Stimulated activated CD4-positive, alpha-beta T cell treated with anti-CD3 and anti-CD28 coated beads, Interleukin-4, amount 100 ng/mL, for 1 hour (primary cell): ENCODE data around the gene PCDHA6.
"Not testable (repeated sequence)": the region's sequence is repeated elsewhere in the genome, so short reads cannot be mapped to it uniquely, and the experiment has no call there.

Source experiments
- DNase-seq: peaks from one replicate; pipeline ENCODE4 v3.0.0-alpha.2; 2020

Gene PCDHA6

GRCh38 chr5:140822969-140823368 lies 4.8 kb upstream of the PCDHA6 start:
- DNase-seq: not testable (repeated sequence)

GRCh38 chr5:140823475-140823874 lies 4.3 kb upstream of the PCDHA6 start:
- no peak for DNase-seq

- DNase-seq: no peak
Observed at GRCh38 chr5:140828362-140828737, 590 bp downstream of the PCDHA6 start.

DNA sequence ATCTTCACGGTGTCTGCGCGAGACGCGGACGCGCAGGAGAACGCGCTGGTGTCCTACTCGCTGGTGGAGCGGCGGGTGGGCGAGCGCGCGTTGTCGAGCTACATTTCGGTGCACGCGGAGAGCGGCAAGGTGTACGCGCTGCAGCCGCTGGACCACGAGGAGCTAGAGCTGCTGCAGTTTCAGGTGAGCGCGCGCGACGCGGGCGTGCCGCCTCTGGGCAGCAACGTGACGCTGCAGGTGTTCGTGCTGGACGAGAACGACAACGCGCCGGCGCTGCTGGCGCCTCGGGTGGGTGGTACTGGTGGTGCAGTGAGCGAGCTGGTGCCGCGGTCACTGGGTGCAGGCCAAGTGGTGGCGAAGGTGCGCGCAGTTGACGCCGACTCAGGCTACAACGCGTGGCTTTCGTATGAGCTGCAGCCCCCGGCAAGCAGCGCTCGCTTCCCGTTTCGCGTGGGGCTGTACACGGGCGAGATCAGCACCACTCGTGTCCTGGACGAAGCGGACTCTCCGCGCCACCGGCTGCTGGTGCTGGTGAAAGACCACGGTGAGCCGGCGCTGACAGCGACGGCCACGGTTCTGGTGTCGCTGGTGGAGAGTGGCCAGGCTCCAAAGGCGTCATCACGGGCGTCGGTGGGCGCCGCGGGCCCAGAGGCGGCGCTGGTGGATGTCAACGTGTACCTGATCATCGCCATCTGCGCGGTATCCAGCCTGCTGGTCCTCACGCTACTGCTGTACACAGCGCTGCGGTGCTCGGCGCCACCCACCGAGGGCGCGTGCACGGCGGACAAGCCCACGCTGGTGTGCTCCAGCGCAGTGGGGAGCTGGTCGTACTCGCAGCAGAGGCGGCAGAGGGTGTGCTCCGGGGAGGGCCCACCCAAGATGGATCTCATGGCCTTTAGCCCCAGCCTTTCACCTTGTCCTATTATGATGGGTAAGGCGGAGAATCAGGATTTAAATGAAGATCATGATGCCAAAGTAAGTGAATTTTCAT lies 2.0 kb downstream of the PCDHA6 start:
- DNase-seq: not testable (repeated sequence)

DNA sequence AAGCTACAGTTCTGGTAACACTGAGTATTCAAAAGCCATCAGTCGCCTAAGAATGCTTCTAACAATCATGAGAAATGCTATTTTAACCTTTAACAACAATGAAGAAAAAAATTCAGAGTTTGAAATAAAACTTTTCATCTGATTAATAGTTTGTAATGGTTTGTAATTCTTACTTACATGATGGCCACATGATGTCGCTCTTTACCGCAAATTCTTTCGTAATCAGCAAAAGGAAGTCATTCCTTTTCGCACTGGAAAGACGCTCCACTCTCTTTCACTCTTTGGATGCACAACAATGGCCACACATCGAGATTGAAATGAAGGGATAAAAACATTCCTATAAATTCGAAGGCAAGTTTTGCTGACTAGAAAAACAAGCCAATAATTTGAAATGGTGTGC lies 6.2 kb downstream of the PCDHA6 start, which contains the start of gene PCDHA7:
Gene PCDHA7, plus strand, starts transcription at position 277 of the 400 bp plus-strand sequence. Its CDS starts 115 bp downstream, at position 392.
- no peak for DNase-seq

DNA sequence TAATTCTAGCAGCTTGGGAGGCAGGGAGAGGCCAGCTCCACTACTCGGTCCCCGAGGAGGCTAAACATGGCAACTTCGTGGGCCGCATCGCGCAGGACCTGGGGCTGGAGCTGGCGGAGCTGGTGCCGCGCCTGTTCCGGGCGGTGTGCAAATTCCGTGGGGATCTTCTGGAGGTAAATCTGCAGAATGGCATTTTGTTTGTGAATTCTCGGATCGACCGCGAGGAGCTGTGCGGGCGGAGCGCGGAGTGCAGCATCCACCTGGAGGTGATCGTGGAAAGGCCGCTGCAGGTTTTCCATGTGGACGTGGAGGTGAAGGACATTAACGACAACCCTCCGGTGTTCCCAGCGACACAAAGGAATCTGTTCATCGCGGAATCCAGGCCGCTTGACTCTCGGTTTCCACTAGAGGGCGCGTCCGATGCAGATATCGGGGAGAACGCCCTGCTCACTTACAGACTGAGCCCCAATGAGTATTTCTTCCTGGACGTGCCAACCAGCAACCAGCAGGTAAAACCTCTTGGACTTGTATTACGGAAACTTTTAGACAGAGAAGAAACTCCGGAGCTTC lies 6.8 kb downstream of the PCDHA6 start:
- DNase-seq: not testable (repeated sequence)

DNA sequence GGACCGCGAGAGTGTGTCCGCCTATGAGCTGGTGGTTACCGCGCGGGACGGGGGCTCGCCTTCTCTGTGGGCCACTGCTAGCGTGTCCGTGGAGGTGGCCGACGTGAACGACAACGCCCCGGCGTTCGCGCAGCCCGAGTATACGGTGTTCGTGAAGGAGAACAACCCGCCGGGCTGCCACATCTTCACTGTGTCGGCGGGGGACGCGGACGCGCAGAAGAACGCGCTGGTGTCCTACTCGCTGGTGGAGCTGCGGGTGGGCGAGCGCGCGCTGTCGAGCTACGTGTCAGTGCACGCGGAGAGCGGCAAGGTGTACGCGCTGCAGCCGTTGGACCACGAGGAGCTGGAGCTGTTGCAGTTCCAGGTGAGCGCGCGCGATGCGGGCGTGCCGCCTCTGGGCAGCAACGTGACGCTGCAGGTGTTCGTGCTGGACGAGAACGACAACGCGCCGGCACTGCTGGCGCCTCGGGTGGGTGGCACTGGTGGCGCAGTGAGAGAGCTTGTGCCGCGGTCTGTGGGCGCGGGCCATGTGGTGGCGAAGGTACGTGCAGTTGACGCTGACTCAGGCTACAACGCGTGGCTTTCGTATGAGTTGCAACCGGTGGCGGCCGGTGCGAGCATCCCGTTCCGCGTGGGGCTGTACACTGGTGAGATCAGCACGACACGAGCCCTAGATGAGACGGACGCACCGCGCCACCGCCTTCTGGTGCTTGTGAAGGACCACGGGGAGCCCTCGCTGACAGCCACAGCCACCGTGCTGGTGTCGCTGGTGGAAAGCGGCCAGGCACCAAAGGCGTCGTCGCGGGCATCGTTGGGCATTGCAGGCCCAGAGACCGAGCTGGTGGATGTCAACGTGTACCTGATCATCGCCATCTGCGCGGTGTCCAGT lies 8.1 kb downstream of the PCDHA6 start:
- no peak for DNase-seq

- DNase-seq: no peak
Observed at GRCh38 chr5:140840978-140841962, 13.5 kb downstream of the PCDHA6 start, which contains the start of gene PCDHA8. PCDHA8 (plus strand) TSS chr5:140841187; CDS start chr5:140841322, 135 bp downstream.

DNA sequence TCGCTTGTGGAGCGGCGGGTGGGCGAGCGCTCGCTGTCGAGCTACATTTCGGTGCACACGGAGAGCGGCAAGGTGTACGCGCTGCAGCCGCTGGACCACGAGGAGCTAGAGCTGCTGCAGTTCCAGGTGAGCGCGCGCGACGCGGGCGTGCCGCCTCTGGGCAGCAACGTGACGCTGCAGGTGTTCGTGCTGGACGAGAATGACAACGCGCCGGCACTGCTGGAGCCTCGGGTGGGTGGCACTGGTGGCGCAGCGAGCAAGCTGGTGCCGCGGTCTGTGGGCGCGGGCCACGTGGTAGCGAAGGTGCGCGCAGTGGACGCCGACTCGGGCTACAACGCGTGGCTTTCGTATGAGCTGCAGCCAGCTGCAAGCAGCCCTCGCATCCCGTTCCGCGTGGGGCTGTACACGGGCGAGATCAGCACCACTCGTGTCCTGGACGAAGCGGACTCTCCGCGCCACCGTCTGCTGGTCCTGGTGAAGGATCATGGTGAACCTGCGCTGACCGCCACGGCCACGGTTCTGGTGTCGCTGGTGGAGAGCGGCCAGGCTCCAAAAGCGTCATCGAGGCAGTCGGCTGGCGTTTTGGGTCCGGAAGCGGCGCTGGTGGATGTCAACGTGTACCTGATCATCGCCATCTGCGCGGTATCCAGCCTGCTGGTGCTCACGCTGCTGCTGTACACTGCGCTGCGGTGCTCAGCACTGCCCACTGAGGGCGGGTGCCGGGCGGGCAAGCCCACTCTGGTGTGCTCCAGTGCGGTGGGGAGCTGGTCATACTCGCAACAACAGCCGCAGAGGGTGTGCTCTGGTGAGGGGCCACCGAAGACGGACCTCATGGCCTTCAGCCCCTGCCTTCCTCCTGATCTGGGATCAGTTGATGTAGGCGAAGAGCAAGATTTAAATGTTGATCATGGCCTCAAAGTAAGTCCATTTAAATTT lies 15.3 kb downstream of the PCDHA6 start:
- no peak for DNase-seq

DNA sequence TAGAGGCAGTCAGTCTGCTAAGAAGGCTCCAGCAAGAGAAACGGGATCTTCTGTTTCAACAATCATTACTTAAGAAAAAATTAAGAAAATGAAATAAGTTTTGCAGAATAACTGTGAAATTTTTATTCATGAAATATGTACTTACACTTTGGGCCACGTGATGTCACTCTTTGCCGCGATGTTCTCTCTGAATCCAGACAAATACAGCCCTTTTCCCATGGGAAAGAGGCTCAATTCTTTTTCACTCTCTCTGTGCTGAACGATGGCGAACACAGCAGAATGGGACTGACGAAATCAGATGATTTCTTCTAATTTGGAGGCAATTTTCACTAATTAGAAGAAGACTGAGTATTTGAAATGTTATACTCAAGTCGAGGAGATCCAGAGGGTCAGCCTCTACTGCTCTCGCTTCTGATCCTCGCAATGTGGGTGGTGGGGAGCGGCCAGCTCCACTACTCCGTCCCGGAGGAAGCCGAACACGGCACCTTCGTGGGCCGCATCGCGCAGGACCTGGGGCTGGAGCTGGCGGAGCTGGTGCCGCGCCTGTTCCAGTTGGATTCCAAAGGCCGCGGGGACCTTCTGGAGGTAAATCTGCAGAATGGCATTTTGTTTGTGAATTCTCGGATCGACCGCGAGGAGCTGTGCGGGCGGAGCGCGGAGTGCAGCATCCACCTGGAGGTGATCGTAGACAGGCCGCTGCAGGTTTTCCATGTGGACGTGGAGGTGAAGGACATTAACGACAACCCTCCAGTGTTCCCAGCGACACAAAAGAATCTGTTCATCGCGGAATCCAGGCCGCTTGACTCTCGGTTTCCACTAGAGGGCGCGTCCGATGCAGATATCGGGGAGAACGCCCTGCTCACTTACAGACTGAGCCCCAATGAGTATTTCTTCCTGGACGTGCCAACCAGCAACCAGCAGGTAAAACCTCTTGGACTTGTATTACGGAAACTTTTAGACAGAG lies 20.7 kb downstream of the PCDHA6 start, which contains the start of gene PCDHA9:
Gene PCDHA9, plus strand, starts transcription at position 244 of the 964 bp plus-strand sequence. Its CDS starts 114 bp downstream, at position 358.
- not testable (repeated sequence) for DNase-seq

DNA sequence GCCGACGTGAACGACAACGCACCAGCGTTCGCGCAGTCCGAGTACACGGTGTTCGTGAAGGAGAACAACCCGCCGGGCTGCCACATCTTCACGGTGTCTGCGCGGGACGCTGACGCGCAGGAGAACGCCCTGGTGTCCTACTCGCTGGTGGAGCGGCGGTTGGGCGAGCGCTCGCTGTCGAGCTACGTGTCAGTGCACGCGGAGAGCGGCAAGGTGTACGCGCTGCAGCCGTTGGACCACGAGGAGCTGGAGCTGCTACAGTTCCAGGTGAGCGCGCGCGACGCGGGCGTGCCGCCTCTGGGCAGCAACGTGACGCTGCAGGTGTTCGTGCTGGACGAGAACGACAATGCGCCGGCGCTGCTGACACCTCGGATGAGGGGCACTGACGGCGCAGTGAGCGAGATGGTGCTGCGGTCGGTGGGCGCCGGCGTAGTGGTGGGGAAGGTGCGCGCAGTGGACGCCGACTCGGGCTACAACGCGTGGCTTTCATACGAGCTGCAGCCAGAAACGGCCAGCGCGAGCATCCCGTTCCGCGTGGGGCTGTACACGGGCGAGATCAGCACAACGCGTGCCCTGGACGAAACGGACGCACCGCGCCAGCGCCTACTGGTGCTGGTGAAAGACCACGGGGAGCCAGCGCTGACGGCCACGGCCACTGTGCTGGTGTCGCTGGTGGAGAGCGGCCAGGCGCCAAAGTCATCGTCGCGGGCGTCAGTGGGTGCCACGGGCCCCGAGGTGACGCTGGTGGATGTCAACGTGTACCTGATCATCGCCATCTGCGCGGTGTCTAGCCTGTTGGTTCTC lies 22.3 kb downstream of the PCDHA6 start:
- DNase-seq: not testable (repeated sequence)

DNA sequence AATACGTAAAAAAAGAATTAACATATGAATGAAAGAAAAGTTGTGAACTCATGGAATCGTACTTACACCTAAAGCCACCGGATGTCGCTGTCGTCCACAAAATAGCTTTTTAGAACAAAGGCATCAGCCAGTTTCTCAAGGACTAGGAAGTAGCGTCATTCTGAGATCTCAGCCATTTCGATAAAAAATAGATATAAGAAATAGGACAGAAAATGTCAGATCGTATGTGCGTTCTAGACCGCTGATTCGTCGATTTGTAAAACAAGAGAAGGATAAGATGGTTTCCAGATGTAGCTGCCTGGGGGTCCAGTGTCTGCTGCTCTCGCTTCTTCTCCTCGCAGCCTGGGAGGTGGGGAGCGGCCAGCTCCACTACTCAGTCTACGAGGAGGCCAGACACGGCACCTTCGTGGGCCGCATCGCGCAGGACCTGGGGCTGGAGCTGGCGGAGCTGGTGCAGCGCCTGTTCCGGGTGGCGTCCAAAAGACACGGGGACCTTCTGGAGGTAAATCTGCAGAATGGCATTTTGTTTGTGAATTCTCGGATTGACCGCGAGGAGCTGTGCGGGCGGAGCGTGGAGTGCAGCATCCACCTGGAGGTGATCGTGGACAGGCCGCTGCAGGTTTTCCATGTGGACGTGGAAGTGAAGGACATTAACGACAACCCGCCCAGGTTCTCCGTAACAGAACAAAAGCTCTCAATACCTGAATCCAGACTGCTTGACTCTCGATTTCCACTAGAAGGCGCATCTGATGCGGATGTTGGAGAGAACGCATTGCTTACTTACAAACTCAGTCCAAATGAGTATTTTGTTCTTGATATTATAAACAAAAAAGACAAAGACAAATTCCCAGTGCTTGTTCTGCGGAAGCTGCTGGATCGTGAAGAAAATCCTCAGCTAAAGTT lies 28.3 kb downstream of the PCDHA6 start, which contains the start of gene PCDHA10:
Gene PCDHA10, plus strand, starts transcription at position 126 of the 903 bp plus-strand sequence. Its CDS starts 152 bp downstream, at position 278.
- no peak for DNase-seq

- DNase-seq: no peak
Observed at GRCh38 chr5:140857177-140857986, 29.6 kb downstream of the PCDHA6 start.

GRCh38 chr5:140857987-140858240 lies 30.2 kb downstream of the PCDHA6 start:
- DNase-seq: no peak

DNA sequence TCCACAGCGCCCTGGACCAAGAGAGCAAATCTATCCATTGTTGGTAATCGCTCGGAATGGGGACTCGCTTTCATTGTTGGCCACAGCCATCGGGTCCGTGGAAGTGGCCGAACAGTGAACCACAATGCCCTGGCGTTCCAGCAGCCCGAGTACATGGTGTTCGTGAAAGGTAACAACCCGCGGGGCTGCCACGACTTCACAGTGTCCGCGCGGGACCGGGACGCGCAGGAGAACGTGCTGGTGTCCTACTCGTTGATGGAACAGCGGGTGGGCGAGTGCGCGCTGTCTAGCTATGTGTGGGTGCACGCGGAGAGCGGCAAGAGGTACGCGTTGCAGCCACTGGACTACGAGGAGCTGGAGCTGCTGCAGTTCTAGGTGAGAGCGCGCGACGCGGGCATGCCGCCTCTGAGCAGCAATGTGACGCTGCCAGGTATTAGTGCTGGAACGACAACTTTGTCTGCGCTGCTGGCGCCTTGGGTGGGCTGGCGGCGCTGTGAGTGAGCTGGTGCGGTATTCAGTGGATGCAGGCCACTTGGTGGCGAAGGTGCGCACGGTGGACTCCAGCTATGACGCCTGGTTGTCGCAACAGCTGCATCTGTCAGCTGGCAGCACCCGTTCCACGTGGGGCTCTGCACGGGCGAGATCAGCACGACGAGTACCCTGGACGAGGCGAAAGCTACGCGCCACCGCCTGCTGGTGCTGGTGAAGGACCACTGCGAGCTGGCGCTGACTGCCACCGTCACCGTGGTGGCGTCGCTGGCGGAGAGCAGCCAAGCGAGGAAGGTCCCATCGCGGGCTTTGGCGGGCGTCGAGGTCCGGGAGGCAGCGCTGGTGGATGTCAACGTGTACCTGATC lies 34.9 kb downstream of the PCDHA6 start:
- DNase-seq: no peak
